Right lobe of liver (tissue), 6 donors: ENCODE data around the gene APC2. TPM values are rescaled to one million over a fixed set of nuclear protein-coding genes. Genes with fewer than 3 reads are reported as not detected.

Experiments
- ATAC-seq, 4 donors: fragments of 200-7000 bp; cut with Tn5 transposase; one replicate each; pipeline ENCODE4 v1.9.1; 2020; ENCODE audit warnings: mild to moderate bottlenecking in 4 of 4, moderate library complexity in 4 of 4
- DNase-seq, 3 donors: peaks; one replicate each; pipeline ENCODE4 v3.0.0-alpha.2; 2020
- H3K27ac ChIP-seq, 3 donors: fragments of 200-600 bp; one replicate each; pipeline ENCODE4 v1.8.0; 2022
- H3K27me3 ChIP-seq, 2 donors: fragments of 200-600 bp; one replicate each; pipeline ENCODE4 v1.8.0; 2022
- H3K36me3 ChIP-seq, 4 donors: fragments of 200-600 bp; sonication (generic) in 1 of 4; one replicate each; pipeline versions ENCODE4 v1.5.1 to v1.8.0; 2017 to 2022; ENCODE audit warnings: control low read depth in 1 of 4
- H3K4me1 ChIP-seq, 4 donors: fragments of 200-600 bp; sonication (generic) in 1 of 4; one replicate each; pipeline versions ENCODE4 v1.5.1 to v1.8.0; 2017 to 2022; ENCODE audit warnings: control low read depth in 1 of 4
- H3K4me3 ChIP-seq, 3 donors: fragments of 200-600 bp; one replicate each; pipeline ENCODE4 v1.8.0; 2022
- H3K9me3 ChIP-seq, 4 donors: fragments of 200-600 bp; sonication (generic) in 1 of 4; one replicate each; pipeline versions ENCODE4 v1.5.1 to v1.8.0; 2017 to 2022; ENCODE audit warnings: control low read depth in 1 of 4
- POLR2A ChIP-seq: fragments of 450-650 bp; IDR thresholded peaks from one replicate; pipeline ENCODE4 v1.6.1; 2017; ENCODE audit warnings: antibody characterized with exemption, mild to moderate bottlenecking
- WGBS: methylation state at CpG from one replicate; pipeline ENCODE4 v1.1.6; 2018; ENCODE audit warnings: low coverage, low lambda C conversion rate; ENCODE audit not compliant: insufficient coverage; ENCODE audit errors: missing lambda C conversion rate; 5-methylcytosine and 5-hydroxymethylcytosine counted together
- intact Hi-C, 2 donors: fragments of 100-400 bp; cut with DNase I; formaldehyde crosslinking; loops; one replicate each; pipeline versions ENCODE4 v1.11.2 to v1.14.1; 2022
- total RNA-seq, 6 experiments: library from RNA; depleted of rRNA in 2 of 6; stranded (reverse); fragments of >200 nt in 2 of 6; fragmentation: NEBNext Ultra II Directional in 3 of 6; extraction: Animal tissue kit (Norgen Biotek cat#: 25700) in 3 of 6; gene quantifications; one replicate each; pipeline versions ENCODE4 v1.1.0 to v1.2.4, GENCODE V29; 2016 to 2023
- TF ChIP-seq, protein P1 (sequence below), 4 donors: fragments of 200-600 bp in 3 of 4; fragments of 450-650 bp in 1 of 4; IDR thresholded peaks; one replicate each; pipeline versions ENCODE4 v1.5.1 to v1.8.0; 2016 to 2022; ENCODE audit warnings: antibody characterized with exemption in 4 of 4, mild to moderate bottlenecking in 2 of 4
- donor health status: DM: no; HTN: yes; CAD: no.
- donor health status: DM: no; HTN: no; CAD: no.
- donor health status: DM: no; HTN: no; CAD: no.
- donor health status: DM: no; HTN: yes; CAD: no.
- donor health status: DM: no; HTN: yes; CAD: no.

Gene APC2
- total RNA-seq, 6 experiments from 2014 or later = 0.06 to 0.13 (median 0.06) TPM; not detected in 3

DNA sequence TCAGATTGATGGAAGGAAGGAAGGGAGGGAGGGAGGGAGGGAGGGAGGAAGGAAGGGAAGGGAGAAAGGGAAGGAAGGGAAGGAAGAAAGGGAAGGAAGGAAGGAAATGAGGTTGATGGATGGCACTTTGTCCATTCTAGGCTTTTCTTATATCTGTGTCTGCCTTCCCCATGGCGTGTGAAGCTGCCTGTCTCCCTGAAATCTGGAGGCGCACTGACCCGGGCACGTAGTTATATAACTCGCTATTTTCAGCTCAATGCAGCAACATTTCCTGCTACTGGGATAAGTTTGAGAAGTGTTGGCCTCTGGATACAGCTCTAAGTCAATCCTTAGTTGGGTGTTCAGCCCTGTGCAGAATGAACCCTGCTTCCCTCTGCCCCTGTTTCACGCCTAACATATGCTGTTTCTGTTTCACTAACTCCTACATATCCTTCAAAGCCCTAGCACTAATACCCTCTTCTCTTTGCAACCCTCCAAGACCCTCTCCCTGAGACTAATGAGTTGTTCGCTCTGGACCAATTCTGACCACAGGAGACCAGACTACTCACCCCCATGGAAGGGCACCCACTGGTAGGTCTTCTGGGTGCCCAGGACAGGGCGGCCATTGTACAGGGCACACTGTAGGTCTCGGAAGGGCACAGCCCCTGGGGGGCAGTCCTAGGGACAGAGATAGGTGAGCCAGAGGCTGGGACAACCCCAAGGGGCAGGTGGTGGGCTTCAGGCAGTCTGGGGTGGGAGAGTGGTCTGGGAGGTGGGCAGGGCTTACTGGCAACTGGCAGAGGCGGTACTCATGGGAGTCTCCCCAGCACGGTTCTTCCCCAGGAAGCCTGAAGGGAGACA, 59.9 kb downstream of the APC2 start:
- DNase-seq = peak in 1 of 3 donors; percentile 35
- no peak overlapping the region for H3K4me3 ChIP-seq
- no peaks in the 10 kb centered on the region for H3K36me3 ChIP-seq
- intact Hi-C loops = loop anchor here (10.0 kb wide), 3 partner anchors 55 to 225 kb away; partner anchors contain the start of genes APC2 (in 1 of the 2) and EFNA2 (in 1 of the 2)
- H3K9me3 ChIP-seq = no peaks in the 10 kb centered on the region
- ATAC-seq = no peak
- peaks cover 0 to 10% (median 2%) of the 10 kb centered on the region in 4 donors for H3K4me1 ChIP-seq
- 40% methylated on average over 7 of the region's 11 CpGs for WGBS
- TF ChIP-seq, protein P1, sequence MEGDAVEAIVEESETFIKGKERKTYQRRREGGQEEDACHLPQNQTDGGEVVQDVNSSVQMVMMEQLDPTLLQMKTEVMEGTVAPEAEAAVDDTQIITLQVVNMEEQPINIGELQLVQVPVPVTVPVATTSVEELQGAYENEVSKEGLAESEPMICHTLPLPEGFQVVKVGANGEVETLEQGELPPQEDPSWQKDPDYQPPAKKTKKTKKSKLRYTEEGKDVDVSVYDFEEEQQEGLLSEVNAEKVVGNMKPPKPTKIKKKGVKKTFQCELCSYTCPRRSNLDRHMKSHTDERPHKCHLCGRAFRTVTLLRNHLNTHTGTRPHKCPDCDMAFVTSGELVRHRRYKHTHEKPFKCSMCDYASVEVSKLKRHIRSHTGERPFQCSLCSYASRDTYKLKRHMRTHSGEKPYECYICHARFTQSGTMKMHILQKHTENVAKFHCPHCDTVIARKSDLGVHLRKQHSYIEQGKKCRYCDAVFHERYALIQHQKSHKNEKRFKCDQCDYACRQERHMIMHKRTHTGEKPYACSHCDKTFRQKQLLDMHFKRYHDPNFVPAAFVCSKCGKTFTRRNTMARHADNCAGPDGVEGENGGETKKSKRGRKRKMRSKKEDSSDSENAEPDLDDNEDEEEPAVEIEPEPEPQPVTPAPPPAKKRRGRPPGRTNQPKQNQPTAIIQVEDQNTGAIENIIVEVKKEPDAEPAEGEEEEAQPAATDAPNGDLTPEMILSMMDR (IDR thresholded peaks at IDR 0.05) = no peak
- H3K27me3 ChIP-seq = no peaks in the 10 kb centered on the region
- no peak overlapping the region for H3K27ac ChIP-seq

DNA sequence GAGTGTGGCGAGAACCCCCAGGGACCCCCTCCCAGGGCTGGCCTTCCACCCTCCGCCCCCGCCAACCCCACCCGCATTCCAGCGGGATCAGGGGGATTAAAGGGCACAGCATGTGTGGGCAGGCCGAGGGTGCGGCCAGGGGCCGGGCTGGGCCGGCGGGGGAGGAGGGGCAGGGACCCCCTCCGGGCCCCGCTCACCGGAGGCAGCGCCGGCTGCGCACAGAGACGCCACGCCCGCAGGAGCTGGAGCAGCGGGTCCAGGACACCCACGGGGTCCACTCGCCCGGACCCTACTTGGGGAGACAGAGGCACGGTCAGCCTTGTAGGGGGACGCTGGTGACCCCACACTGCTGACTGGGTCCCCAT, 60.5 kb downstream of the APC2 start:
- H3K27ac ChIP-seq = no peak overlapping the region
- intact Hi-C loops = loop anchor here (10.0 kb wide), 2 partner anchors 56 to 66 kb away; partner anchors contain the start of gene APC2 (in 1 of the 2)

DNA sequence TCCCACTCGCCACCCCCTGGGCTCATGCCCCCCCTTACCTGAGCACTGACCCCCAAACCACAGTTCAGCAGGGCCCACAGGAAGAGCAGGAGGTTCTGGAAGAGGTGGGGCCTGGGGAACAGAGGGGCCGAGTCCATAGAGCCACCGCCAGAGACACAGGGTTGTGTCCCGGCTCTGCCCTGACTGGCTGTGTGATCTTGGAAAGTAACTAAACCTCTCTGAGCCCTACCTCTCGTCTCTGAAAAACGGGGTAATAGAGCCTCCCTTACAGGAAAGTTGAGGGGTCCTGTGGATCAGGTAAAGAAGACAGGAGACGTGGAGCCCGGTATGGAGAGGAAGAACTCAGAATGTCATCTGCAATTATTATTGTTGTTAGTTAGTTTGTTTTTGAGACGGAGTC, 60.9 kb downstream of the APC2 start:
- no peaks in the 10 kb centered on the region for H3K27me3 ChIP-seq
- no peaks in the 10 kb centered on the region for H3K9me3 ChIP-seq
- TF ChIP-seq, protein P1 (IDR thresholded peaks at IDR 0.05) = no peak
- no peak for TF ChIP-seq POLR2A
- DNase-seq = no peak
- H3K27ac ChIP-seq = no peak overlapping the region
- WGBS = 67% methylated on average over 6 of the region's 9 CpGs
- intact Hi-C loops = loop anchor here (10.0 kb wide), 2 partner anchors 56 to 66 kb away; partner anchors contain the start of gene APC2 (in 1 of the 2)
- no peaks in the 10 kb centered on the region for H3K36me3 ChIP-seq
- ATAC-seq = no peak
- H3K4me3 ChIP-seq = no peak overlapping the region
- H3K4me1 ChIP-seq = peaks cover 0 to 10% (median 2%) of the 10 kb centered on the region in 4 donors

More for the DNA sequence above, 60.5 kb downstream of the APC2 start:
- Histone ChIP-seq H3K9me3 (no peaks in the 10 kb centered on the region), H3K36me3 (no peaks in the 10 kb centered on the region), H3K4me3 (no peak overlapping the region), H3K27me3 (no peaks in the 10 kb centered on the region), H3K4me1 (peaks cover 0 to 10% (median 2%) of the 10 kb centered on the region in 4 donors)
- ATAC-seq = no peak
- no peak for TF ChIP-seq POLR2A
- TF ChIP-seq, protein P1 (IDR thresholded peaks at IDR 0.05) = no peak
- WGBS = no CpG with 5 or more reads among the region's 25 CpGs
- DNase-seq = peak in 1 of 3 donors; percentile 40

DNA sequence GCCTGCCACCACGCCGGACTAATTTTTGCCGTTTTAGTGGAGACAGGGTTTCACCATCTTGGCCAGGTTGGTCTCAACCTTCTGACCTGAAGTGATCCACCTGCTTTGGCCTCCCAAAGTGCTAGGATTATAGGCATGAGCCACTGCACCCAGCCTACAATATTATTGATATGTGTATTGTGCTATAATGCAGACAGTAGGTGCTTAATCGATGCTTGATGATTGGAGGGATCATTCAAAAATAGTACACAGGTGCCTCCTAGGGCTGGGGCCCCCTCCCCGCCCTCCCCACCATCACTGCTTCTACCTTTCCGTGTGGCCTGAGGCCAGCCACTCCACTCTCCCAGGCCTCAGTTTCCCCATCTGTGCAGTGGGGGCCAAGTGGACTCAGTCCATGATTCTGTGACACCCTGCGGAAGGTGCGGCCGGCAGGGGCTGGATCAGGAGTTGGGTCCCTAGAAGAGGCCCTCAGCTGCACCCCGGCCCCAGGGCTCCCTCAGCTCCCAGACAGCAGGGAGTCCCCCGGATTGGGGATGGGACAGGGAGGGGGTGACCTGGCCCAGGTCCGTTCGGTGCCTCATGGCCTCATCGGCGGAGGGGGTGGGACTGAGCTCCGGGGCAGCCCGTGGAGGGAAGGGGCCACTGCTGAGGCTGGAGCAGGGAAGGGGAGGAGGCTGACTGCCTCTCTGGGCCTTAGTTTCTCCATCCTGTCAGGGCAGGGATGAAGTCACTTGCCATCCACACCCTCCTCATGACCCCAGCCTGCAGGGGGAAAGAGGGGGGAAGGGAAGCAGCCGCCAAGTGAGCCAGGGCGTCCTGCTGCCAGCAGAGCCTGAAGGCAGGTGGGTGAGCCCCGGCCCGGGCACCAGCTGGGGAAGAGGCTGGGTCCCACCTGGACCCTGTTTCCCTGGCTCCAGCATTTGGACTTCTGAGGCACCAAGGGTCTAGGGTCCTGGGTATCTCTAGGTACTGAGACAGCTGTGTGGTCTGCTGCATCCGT, 61.7 kb downstream of the APC2 start:
- Histone ChIP-seq H3K4me3 (no peak overlapping the region), H3K9me3 (no peaks in the 10 kb centered on the region), H3K4me1 (peaks cover 0 to 10% (median 2%) of the 10 kb centered on the region in 4 donors), H3K27me3 (no peaks in the 10 kb centered on the region), H3K36me3 (no peaks in the 10 kb centered on the region), H3K27ac (no peak overlapping the region)
- WGBS = 59% methylated on average over 9 of the region's 22 CpGs
- no peak for TF ChIP-seq POLR2A
- DNase-seq = peak in 1 of 3 donors; percentile 39
- intact Hi-C loops = loop anchor here (10.0 kb wide), 2 partner anchors 57 to 67 kb away; partner anchors contain the start of gene APC2 (in 1 of the 2)
- no peak for ATAC-seq
